Thyroid gland (tissue), 4 donors: Measurements from ENCODE around the gene ATRN. TPM values are rescaled to one million over a fixed set of nuclear protein-coding genes. Genes with fewer than 3 reads are reported as not detected.

Experiments
- DNase-seq, 2 donors: peaks; one replicate each; pipeline ENCODE4 v3.0.0-alpha.2; 2019
- H3K27ac ChIP-seq, 3 donors: fragments of 200-600 bp; sonication (generic); 1 replicate in 2 of 3; 2 replicates in 1 of 3; pipeline ENCODE4 v1.5.1; 2016 to 2019; ENCODE audit warnings: mild to moderate bottlenecking in 1 of 3, moderate library complexity in 1 of 3
- H3K27me3 ChIP-seq: fragments of 200-600 bp; sonication (generic); one replicate; pipeline ENCODE4 v1.5.1; 2019
- H3K36me3 ChIP-seq, 2 donors: fragments of 200-600 bp; sonication (generic); one replicate each; pipeline ENCODE4 v1.5.1; 2016 to 2019
- H3K4me1 ChIP-seq, 2 donors: fragments of 200-600 bp; sonication (generic); one replicate each; pipeline ENCODE4 v1.5.1; 2017 to 2019
- H3K4me3 ChIP-seq, 3 donors: fragments of 200-600 bp; sonication (generic); replicated peaks in 1 of 3; 1 replicate in 2 of 3; 2 replicates in 1 of 3; pipeline ENCODE4 v1.5.1; 2016; ENCODE audit warnings: mild to moderate bottlenecking in 1 of 3
- H3K9me3 ChIP-seq: fragments of 200-600 bp; sonication (generic); one replicate; pipeline ENCODE4 v1.5.1; 2017
- CTCF ChIP-seq, 6 experiments: fragments of 200-600 bp in 3 of 6; fragments of 450-650 bp in 3 of 6; sonication (generic) in 3 of 6; IDR thresholded peaks; one replicate each; pipeline ENCODE4 v1.5.1; 2016 to 2019; ENCODE audit warnings: antibody characterized with exemption in 6 of 6, mild to moderate bottlenecking in 2 of 6, inconsistent platforms in 1 of 6, moderate library complexity in 1 of 6
- POLR2A ChIP-seq, 2 donors: fragments of 450-650 bp; IDR thresholded peaks; one replicate each; pipeline ENCODE4 v1.6.1; 2017; ENCODE audit warnings: antibody characterized with exemption in 2 of 2, mild to moderate bottlenecking in 2 of 2, moderate library complexity in 1 of 2
- WGBS, 2 donors: methylation state at CpG; one replicate each; pipeline ENCODE4 v1.1.5; 2017; 5-methylcytosine and 5-hydroxymethylcytosine counted together
- intact Hi-C: fragments of 100-400 bp; cut with DNase I; formaldehyde crosslinking; loops from one replicate; pipeline ENCODE4 v1.15.1; 2023
- total RNA-seq, 4 donors: library from RNA; depleted of rRNA; stranded (reverse); fragments of >200 nt; gene quantifications; one replicate each; pipeline ENCODE4 v1.2.3, GENCODE V29; 2016

ATRN gene
- total RNA-seq, 4 donors from 2014 or later, result 43.0 to 81.8 (median 61.4) TPM

GRCh38 chr20:3681352-3681930, 210.6 kb downstream of the ATRN start:
- intact Hi-C loops, result no loop called here
- H3K36me3 ChIP-seq, result no peaks in the 10 kb centered on the region
- H3K27me3 ChIP-seq, result no peaks in the 10 kb centered on the region
- TF ChIP-seq POLR2A (IDR thresholded peaks at IDR 0.05), result no peak
- TF ChIP-seq CTCF (IDR thresholded peaks at IDR 0.05), result no peak
- no peaks in the 10 kb centered on the region for H3K9me3 ChIP-seq
- no peak for DNase-seq
- H3K27ac ChIP-seq, result peak overlapping the region; percentile 12 to 71 (median 70)
- peak overlapping the region in 2 of 3 donors; percentile 28 to 52 for H3K4me3 ChIP-seq
- H3K4me1 ChIP-seq, result peaks cover 19 to 38% of the 10 kb centered on the region in 2 donors
- 5 to 46% methylated on average over 9 to 20 of the region's 32 CpGs for WGBS, 2 donors

- H3K36me3 ChIP-seq, result no peaks in the 10 kb centered on the region
- H3K4me1 ChIP-seq, result peaks cover 19 to 39% of the 10 kb centered on the region in 2 donors
- DNase-seq, result peak; percentile 58
Measured at GRCh38 chr20:3681931-3682781, 211.3 kb downstream of the ATRN start, which contains the start of gene ADAM33. TSS of gene ADAM33 (minus strand) at chr20:3682010. CDS start at chr20:3682004, 6 bp downstream.

GRCh38 chr20:3685341-3685740, 214.5 kb downstream of the ATRN start:
- TF ChIP-seq POLR2A (IDR thresholded peaks at IDR 0.05) (no peak), CTCF (IDR thresholded peaks at IDR 0.05) (no peak)
- no peak overlapping the region for H3K4me3 ChIP-seq
- H3K36me3 ChIP-seq, result no peaks in the 10 kb centered on the region
- DNase-seq, result no peak
- no peaks in the 10 kb centered on the region for H3K9me3 ChIP-seq
- no peaks in the 10 kb centered on the region for H3K27me3 ChIP-seq
- peaks cover 23 to 33% of the 10 kb centered on the region in 2 donors for H3K4me1 ChIP-seq
- intact Hi-C loops, result no loop called here
- WGBS, 2 donors, result 62 to 85% methylated on average over 7 of the region's 7 CpGs
- H3K27ac ChIP-seq, result no peak overlapping the region

More at GRCh38 chr20:3681931-3682781, 211.3 kb downstream of the ATRN start, which contains the start of gene ADAM33:
- peak within 1 kb of the TSS in 2 of 3 donors; percentile 28 to 52 for H3K4me3 ChIP-seq
- no peaks in the 10 kb centered on the region for H3K9me3 ChIP-seq
- peak within 1 kb of the TSS; percentile 12 to 71 (median 70) for H3K27ac ChIP-seq
- 34% methylated on average over 14 to 25 of the region's 65 CpGs for WGBS, 2 donors
- H3K27me3 ChIP-seq, result no peaks in the 10 kb centered on the region
- TF ChIP-seq CTCF (IDR thresholded peaks at IDR 0.05) (no peak), POLR2A (IDR thresholded peaks at IDR 0.05) (no peak)
- intact Hi-C loops, result no loop called here

GRCh38 chr20:3686421-3686820, 215.6 kb downstream of the ATRN start:
- intact Hi-C loops, result no loop called here

More at GRCh38 chr20:3686421-3686820, 215.6 kb downstream of the ATRN start:
- WGBS, 2 donors, result 66 to 77% methylated on average over 7 of the region's 7 CpGs
- H3K27me3 ChIP-seq, result no peaks in the 10 kb centered on the region
- peaks cover 16 to 22% of the 10 kb centered on the region in 2 donors for H3K4me1 ChIP-seq
- no peak for TF ChIP-seq POLR2A (IDR thresholded peaks at IDR 0.05)
- TF ChIP-seq CTCF (IDR thresholded peaks at IDR 0.05), result no peak
- H3K4me3 ChIP-seq, result no peak overlapping the region
- H3K36me3 ChIP-seq, result no peaks in the 10 kb centered on the region
- H3K9me3 ChIP-seq, result no peaks in the 10 kb centered on the region
- no peak for DNase-seq
- peak overlapping the region; percentile 70 to 85 (median 80) for H3K27ac ChIP-seq
